Measurements from ENCODE around the gene SCMH1. TPM values are rescaled to one million over a fixed set of nuclear protein-coding genes. Genes with fewer than 3 reads are reported as not detected.
"Not testable (repeated sequence)": the region's sequence is repeated elsewhere in the genome, so short reads cannot be mapped to it uniquely, and the experiment has no call there.

Gene SCMH1
- total RNA-seq, 2 experiments from 2014 or later, result 23.6 to 24.4 TPM

DNA sequence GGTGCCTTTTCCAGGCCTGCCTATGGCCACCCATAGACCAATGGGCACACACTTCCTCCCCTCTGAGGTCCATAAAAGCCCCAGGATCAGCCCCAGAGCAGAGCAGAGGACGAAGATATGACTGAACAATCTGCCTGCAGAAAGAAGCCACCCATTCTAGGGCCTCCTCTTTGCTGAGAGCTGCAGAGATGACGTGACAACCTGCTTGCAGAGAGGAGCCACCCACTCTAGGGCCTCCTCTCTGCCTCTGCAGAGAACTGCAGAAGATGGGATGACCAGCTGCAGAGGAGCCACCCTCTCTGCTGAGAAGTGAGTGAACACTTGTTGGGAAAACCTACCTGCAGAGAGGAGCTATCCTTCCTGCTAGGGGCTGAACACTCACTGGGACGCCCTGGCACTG is 79.7 kb downstream of the SCMH1 start:
- ChIA-PET CTCF (no interaction called here), POLR2A (no interaction called here)

DNA sequence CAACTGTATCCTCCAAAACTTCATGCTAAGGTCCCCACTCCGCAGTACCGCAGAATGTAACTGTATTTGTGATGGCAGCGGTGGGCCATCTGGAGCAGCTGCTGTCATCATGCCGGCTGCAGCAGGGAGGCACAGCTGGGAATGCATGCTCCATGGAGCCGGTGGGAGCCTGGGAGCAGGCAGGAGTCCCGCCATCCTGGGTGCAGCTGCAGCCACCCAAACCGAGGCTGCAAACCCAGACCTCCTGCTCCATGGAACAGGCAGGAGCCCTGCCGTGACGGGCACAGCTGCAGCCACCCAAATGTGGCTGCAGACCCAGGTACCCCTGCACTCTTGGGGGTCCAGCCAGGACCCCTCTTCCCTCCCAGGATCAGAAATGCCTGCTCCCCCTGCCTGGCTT is 80.3 kb downstream of the SCMH1 start:
- CTCF ChIA-PET, result no interaction called here
- POLR2A ChIA-PET, result no interaction called here

DNA sequence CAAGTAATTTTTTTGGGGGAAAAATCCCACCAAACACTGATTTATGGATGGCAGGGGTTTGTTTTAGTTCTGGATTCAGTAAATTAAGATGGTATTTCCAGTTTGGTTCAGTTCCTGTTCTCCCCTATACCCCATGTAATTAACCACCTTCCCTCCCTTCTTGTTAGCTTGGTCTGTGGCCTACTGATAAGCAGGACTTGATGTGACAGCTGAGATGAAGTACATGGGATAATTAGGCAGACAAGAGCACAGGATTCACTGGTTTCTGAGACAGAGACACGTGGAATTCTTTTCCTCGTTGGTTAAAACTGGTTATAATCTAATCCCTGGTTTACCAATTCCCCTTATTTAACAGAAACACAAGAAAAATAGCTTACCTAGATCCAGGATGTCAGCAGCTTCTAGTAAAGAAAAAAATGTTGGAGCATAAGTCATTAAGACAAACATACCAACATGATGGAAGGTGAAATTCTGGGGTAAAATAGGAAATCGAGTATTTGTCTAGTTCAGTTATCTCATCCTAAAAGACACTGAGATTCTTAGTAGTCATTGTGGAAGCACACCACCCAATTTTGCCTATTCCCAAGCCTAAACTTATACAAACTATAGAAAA is 81.5 kb downstream of the SCMH1 start:
- ChIA-PET CTCF (no interaction called here), POLR2A (no interaction called here)

DNA sequence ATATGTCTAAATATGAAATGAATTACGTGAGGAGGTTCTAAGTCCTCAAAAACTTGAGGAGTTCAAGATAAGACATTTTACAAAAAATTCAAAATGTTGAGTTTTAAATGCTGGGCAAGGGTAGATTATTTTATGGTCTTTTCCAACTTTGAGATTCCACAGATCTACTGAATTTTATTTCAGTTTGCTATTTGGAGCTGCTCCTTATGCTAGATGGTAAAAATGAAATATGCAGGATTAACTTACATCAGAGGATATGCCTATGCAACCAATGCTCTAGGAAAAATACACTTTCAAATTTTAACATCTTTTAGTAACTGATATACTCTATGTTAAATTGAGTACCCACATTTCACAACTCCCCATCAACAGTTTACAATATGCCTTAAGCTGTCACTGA is 83.1 kb downstream of the SCMH1 start:
- CTCF ChIA-PET, result no interaction called here
- POLR2A ChIA-PET, result no interaction called here

DNA sequence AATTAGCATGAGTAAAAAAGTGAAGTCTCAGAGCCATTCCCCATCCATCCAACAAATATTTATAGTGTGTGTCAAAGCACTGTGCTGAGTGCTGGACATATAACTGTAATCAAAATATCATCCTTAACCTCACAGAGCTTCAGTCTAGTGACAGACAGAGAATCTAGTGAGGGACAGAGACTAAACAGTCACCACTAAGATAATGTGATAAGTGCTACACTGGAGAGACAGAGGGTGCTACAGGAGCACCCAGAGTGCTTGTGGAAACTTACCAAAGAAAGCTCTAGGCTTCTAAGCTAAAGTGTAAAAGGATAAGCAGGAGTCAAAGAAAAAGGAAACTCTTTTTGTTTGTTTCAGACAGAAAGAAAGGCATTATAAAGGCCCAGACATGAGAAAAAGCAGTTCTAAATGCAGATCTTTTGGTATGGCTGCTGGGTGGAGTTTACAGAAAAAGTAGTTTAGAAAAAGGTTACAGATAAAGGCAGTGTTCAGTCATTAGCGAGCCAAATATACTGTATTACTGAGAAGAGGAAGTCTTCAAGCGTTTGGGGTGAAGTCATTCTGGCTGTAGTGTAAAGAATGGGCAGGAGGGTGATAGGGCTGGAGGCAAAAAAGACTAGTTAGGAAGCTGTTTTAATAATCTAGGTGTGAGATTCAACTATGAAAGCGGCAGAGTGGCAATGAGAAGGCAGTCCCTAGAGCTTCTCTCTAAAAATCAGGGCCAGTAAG is 83.8 kb downstream of the SCMH1 start:
- CTCF ChIA-PET, result interaction anchor here (0.6 kb wide), 1 partner anchor 17 kb away, joined by 4 read pairs; no protein-coding TSS in a partner anchor
- POLR2A ChIA-PET, result no interaction called here

DNA sequence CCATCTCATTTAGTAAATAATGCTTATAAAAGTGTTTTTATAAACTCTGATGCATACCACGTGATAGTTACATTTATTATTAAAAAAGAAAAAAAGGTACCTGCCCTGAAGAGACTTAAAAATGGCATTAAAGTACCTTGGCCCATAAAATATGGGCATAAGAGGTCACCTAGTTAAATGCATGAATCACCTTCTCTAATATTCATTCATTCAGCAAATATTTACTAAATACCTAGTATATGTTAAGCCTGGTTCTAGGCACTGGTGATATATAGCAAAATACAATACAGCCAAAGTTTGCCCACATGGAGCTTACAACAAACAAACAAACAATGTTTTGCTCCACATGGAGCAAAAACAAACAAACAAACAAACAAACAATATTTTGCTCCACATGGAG is 87.0 kb downstream of the SCMH1 start:
- ChIA-PET POLR2A (no interaction called here), CTCF (no interaction called here)

DNA sequence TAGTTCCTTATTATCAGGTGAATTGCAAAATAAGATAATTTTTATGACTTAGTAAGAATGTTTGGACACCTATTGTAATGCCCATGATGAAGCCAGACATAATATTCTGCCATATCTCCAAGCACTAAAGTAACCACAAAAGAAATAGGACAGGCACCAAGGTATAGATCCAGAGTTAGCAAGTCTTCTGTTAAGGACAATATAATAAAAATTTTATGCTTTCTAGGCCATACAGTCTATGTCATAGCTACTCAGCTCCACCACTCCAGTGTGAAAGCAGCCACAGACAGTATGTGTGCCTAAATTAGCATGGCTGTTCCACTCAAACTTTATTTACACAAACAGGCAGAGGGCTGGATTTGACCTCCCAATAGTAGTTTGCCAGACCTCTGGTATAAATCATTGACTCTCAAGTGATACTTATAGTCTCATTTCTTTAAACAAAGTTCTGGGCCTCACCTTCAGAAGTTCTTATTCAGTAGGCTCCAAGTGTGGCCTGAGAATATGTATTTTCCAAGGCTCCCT is 88.3 kb downstream of the SCMH1 start:
- POLR2A ChIA-PET, result no interaction called here
- CTCF ChIA-PET, result no interaction called here

DNA sequence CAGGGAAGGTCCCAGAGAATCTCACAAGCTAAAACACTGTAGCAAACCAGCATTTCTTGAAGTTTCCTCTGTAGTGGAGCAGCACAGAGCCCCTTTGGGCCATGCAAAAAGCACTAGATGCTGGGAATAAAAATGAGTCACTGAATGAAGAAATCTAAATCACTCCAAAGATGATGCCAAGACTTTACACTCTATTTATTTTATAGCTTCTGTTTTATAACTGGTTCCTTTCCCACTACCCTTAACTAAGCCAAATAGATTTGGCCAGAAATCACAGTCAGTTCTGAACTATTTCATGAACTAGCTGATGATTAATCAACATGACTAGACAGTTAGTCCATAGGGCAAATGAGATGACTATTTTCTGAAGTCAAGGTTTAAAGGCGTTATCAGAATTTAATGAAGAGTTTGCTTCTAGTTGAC is 89.5 kb downstream of the SCMH1 start:
- POLR2A ChIA-PET, result no interaction called here
- CTCF ChIA-PET, result no interaction called here

DNA sequence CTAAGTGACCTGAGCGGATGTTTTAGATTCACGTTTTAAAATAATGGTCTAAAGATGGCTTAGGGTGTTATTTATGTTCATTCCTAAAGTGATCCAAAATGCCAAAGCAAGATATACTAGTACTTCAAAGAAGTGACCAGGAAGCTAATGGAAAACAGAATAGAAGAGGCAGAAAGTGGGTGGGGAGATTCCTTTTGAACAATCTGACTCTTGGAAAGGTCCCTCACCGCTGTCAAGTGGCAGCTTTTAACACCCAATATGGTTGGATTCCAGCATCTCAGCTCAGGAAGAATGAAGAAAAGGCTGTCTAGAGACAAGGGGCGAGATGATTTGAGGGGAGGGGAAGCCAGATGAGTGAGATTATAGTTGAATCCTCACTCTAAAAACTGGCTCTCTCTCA is 90.3 kb downstream of the SCMH1 start:
- ChIA-PET POLR2A (no interaction called here), CTCF (no interaction called here)

DNA sequence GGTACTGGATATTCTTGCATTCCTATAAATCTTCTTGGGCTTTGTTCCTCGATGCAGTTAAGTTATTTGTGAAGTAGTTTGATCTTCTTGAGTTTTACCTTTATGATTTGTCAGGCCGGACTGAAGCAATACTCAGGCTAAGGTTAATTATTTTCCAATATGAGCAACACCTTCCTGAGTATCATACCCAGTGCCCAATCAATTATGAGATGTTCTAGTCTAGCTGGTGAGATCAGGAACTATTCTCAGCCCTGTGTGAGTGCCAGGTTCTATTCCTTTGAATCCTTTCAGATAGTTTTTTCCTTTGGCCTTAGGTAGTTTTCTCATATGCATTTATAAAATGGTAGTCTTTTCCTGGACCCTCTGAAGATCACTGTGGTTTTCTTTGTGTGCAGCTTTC is 92.5 kb downstream of the SCMH1 start:
- ChIA-PET POLR2A (no interaction called here), CTCF (no interaction called here)

DNA sequence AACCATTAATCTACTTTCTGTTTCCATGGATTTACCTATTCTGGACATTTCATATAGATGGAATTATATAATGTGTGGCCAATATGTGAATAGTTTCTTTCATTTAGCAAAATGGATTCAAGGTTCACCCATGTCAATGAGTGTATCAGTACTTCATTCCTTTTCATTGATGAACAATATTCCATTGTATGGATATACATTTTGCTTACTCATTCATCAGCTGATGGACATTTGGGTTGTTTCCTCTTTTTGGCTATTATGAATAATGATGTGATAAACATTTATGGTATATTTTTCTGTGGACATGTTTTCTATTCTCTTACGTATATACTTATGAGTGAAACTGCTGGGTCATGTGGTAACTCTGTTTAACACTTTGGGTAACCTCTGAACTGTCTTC is 97.8 kb downstream of the SCMH1 start:
- CTCF ChIA-PET, result no interaction called here
- POLR2A ChIA-PET, result no interaction called here

DNA sequence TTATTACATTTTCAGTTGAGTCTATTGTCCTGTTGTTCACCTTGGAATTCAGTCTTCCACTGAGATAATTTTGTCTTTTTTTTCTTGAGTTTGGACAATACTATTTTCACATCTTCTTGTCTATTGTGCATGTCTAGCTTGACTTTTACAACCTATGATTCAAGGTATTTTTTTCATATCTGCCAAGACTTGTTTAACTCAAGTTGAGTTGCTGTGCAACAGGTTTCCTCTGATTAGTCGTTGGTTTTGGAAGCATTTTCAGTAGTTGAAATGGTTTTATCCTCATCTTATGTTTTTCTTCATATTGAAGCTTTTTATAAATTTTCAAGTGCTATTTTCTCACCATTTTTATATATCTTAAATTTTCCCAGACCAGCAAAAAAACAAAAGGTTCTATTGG is 103.6 kb downstream of the SCMH1 start:
- ChIA-PET CTCF (no interaction called here), POLR2A (no interaction called here)

DNA sequence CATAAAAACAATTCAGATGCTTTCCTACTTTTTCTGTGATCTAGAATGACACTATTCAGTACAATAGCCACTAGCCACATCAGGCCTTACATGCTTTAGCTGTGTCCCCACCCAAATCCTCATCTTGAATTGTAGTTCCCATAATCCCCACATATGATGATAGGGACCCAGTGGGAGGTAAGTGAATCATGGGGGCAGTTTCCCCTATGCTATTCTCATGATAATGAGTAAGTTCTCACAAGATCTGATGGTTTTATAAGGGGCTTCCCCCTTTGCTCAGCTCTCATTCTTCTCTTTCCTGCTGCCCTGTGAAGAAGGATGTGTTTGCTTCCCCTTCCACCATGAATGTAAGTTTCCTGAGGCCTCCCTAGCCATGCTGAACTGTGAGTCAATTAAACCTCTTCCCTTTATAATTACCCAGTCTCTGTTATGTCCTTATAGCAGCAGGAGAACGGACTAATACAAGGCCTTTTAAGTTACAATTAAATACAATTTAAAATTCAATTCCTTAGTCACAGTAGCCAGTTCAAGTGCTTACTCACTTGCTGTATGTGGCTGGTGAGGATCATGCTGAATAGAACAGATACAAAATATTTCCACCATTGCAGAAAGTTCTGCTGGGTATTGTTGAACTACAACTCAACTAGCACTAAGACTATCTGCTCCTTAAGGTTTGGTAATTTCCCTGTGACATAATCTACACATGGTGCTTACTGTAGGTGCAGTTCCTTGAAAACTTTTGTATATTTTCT is 106.7 kb downstream of the SCMH1 start:
- CTCF ChIA-PET, result no interaction called here
- POLR2A ChIA-PET, result no interaction called here

DNA sequence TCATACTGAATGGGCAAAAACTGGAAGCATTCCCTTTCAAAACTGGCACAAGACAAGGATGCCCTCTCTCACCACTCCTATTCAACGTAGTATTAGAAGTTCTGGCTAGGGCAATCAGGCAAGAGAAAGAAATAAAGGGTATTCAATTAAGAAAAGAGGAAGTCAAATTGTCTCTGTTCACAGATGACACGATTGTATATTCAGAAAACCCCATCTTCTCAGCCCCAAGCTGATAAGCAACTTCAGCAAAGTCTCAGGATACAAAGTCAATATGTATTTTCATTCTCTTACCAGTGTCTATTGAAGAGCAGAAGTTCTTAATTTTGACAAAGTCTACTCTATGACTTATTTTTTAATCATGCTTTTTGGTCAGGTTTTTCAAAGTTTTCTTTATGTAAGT is 107.8 kb downstream of the SCMH1 start:
- CTCF ChIA-PET, POLR2A ChIA-PET: not testable (repeated sequence)

DNA sequence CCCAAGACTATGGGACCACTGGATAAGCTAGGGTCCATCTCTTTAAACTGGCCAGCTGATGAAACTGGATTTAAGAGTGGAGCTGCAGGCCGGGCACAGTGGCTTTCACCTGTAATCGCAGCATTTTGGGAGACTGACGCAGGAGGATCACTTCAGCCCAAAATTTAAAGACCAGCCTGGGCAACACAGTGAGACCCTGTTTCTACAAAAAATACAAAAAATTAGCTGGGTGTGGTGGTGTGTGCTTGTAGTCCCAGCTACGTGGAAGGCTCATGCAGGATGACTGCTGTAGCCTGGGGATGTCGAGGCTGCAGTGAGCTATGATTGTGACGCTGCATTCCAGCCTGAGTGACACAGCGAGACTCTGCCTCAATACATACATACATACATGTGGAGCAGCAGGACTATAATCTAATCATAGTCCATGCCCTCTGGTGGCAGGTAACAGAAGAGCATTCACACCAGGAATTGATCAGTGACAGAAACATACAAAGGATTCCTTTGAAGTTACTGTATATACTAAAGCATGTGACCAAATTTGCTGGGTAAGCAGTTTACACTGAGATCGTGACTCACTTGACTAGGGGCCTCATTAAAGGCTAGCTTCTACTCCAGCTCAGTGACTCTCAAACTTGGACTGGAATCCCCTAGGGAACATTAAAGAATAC is 119.1 kb downstream of the SCMH1 start:
- POLR2A ChIA-PET, result no interaction called here
- CTCF ChIA-PET, result no interaction called here

DNA sequence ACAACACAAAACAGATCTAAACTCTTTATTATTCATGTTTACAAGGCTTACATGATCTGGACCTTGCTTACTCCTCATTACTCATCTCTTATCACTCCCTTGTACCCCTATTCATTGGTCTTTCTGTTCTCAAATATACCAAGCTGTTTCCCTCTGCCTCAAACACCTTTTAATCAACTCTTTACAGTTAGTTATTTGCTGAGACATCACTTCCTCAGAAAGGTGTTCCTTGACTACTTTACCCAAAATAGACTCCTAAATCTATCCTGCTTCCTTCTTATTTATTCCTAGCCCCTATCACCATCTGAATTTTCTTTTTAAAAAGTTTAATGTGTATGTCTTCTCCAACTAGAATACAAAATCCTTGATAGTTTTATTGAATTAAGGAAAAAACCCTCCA is 120.0 kb downstream of the SCMH1 start:
- CTCF ChIA-PET, result no interaction called here
- POLR2A ChIA-PET, result no interaction called here

DNA sequence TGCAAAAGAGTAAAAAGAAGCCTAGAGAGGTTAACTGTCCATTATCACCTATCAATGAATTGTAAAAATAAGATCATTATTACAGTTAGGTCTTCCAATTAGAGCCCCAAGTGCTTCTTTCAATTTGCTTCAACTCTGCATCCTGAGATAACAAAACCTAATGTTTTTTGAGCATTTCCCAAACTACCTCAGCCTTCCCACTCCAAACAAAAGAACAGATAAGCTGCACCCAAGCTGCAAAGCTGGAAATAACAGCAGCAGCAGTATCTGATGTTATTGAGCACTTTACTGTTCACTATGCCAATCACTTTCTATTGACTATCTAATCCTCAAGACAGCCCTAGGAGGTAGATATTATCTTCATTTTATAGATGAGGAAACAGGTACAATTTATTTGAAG is 123.5 kb downstream of the SCMH1 start:
- POLR2A ChIA-PET, result no interaction called here
- CTCF ChIA-PET, result no interaction called here

DNA sequence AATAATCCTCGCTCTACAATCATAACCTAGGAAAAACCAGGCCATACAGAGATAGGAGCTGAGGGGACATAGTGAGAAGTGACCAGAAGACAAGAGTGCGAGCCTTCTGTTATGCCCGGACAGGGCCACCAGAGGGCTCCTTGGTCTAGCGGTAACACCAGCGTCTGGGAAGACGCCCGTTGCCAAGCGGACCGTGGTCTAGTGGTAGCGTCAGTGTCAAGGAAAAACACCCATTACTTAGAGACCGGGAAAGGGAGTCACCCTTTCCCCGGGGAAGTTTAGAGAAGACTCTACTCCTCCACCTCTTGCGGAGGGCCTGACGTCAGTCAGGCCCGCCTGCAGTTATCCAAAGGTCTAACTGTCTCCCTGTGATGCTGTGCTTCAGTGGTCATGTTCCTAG is 124.9 kb downstream of the SCMH1 start:
- CTCF ChIA-PET, result interaction anchor here (1.0 kb wide), 1 partner anchor 12 kb away, joined by 3 read pairs; no protein-coding TSS in a partner anchor
- POLR2A ChIA-PET, result not testable (repeated sequence)

DNA sequence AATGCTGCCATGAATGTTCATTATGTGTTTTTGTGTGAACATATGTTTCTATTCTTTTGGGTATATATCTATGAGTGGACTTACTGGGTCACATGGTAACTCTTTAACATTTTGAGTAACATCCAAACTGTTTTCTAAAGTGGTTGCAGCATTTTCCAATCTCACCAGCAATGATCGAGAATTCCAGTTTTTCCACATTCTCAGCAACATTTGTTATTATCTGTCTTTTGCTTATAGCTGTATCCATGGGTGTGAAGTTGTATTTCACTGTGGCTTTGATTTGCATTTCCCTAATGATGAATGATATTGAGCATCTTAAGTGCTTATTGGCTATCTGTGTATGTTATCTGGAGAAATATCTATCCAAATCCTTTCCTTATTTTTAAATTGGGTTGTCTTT is 131.4 kb downstream of the SCMH1 start:
- ChIA-PET CTCF (no interaction called here), POLR2A (no interaction called here)

DNA sequence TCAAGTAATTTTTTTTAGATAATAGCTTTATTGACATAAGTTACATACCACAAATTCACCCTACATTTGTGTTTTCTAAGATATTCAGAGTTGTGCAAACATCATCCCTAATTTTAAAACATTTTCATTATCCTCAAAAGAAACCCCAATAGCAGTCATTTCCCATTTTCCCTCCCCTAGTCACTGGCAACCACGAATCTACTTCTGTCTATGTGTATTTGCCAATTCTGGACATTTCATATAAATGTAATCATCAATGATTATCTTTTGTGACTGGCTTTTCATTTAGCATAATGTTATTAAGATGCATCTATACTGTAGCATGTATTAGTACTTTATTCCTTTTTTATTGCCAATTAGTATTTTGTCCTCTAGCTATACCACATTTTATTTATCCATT is 131.8 kb downstream of the SCMH1 start:
- CTCF ChIA-PET, result no interaction called here
- POLR2A ChIA-PET, result no interaction called here
